ENCODE results near the gene COMMD1.

GRCh38 chr2:61995065-61995464 is 89.6 kb downstream of the COMMD1 start:
- TF ChIP-seq TAF1 (IDR thresholded peaks at IDR 0.05; ENCODE audit: borderline replicate concordance, insufficient read depth, low read length), result no peak
- no peak for TF ChIP-seq POLR2AphosphoS5 (IDR thresholded peaks at IDR 0.05; ENCODE audit: low read depth, low read length)
- TF ChIP-seq REST (IDR thresholded peaks at IDR 0.05; ENCODE audit: insufficient read depth in 1 of 2, low read depth in 2 of 2, low read length in 2 of 2), result no peak
- TF ChIP-seq SIN3A (IDR thresholded peaks at IDR 0.05; ENCODE audit: borderline replicate concordance, insufficient read depth, low read length), result no peak
- no peak for TF ChIP-seq FOXP2 (optimal IDR thresholded peaks at IDR 0.05; ENCODE audit: borderline replicate concordance, extremely low read depth, extremely low read length, insufficient read depth)
